Measurements from ENCODE around the gene TGFB1.
"Not testable (repeated sequence)": the region's sequence is repeated elsewhere in the genome, so short reads cannot be mapped to it uniquely, and the experiment has no call there.

Gene TGFB1

DNA sequence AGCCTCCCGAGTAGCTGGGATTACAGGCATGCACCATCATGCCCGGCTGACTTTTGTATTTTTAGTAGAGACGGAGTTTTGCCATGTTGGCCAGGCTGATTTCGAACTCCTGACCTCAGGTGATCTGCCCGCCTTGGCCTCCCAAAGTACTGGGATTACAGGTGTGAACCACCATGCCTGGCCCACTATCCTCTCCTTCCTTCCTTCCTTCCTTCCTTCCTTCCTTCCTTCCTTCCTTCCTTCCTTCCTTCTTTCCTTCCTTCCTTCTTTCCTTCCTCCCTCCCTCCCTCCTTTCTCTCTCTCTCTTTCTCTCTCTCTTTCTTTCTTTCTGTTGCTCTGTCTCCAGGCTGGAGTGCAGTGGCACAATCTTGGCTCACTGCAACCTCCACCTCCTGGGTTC lies 17.4 kb upstream of the TGFB1 start:
- in situ Hi-C loops (cut with MboI; ENCODE audit: low sequenced_read_pairs), result not testable (repeated sequence)

DNA sequence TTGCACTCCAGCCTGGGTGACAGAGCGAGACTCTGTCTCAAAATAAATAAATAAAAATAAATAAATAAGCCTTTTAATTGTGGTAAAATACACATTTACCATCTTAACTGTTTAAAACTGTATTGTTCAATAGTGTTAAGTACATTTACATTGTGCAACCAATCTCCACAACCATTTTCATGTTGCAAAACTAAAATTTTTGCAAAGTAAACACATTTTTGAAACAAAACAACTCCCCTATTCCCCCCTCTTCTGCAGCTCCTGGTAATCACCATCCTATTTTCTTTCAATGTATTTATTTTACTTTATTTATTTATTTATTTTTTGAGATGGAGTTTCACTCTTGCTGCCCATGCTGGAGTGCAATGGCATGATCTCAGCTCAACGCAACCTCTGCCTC lies 16.0 kb upstream of the TGFB1 start:
- in situ Hi-C loops (cut with MboI; ENCODE audit: low sequenced_read_pairs), result no loop called here

DNA sequence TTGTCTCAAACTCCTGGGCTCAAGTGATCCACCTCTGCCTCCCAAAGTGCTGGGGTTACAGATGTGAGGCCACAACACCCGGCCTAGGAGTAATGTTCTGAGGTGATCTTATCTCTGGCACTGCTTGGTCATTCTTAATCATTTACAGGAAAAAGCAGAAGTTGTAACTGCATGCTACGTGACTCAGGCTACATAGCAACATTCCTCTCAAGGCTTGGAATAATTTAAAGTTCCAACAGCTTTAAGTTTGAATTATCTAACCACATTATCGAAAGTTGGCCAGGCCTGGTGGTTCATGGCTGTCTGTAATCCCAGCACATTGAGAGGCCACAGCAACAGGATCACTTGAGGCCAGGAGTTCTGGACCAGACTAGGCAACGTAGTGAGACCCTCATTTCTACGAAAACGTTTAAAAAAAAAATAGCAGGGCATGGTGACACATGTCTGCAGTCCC lies 14.2 kb upstream of the TGFB1 start:
- in situ Hi-C loops (cut with MboI; ENCODE audit: low sequenced_read_pairs), result no loop called here

DNA sequence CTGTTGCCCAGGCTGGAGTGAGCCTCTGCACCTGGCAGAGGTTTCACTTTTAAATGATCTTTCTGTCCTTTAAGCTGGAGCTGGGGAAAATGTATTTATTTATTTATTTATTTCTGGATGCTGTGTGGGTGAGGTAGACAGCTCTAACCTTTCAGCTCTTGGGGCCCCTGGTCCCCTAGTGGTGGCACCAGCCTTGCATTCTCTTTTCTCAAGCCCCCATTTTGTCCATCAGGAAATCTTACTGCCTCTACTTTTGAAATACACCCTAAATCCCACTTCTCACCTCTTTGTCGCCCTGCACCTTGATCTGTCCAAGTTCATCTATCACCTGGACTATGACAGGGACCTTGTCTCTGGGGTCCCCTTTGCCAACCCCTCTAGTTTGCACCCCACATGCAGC lies 12.4 kb upstream of the TGFB1 start:
- in situ Hi-C loops (cut with MboI; ENCODE audit: low sequenced_read_pairs), result no loop called here

DNA sequence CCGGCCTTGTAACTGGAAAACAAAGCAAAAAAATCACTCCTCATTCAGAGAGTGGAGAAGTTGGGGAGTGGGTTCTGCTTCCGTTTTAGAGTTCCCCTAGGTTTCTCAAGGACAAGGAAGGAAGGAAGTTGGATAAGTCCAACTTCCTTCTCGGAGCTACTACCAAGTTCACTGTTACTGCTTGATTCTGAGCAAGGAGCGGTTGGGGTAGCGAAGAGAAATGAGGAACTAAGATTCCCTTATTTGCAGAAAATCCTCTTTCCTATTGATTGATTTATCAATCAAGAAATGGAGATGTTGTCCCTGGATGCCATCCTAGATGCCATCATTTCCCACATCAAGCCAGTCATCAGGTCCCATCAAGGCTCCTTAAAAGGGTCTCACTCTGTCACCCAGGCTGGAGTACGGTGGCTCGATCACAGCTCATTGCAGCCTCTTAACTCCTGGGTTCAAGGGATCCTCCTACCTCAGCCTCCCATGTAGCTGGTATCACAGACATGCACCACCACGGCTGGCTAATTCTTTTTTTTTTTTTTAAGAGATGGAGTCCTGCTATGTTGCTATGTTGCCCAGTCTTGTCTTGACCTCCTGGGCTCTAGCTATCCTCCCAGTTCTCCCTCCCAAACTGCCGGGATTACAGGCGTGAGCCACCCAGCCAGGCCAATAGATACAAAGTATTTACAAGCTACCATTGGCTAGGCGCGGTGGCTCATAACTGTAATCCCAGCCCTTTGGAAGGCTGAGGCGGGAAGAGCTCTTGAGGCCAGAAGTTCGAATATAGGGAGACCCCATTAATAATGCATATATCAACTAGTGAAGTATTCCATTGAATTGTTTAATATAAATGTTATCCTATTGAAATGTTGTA lies 11.0 kb upstream of the TGFB1 start:
- in situ Hi-C loops (cut with MboI; ENCODE audit: low sequenced_read_pairs), result no loop called here

DNA sequence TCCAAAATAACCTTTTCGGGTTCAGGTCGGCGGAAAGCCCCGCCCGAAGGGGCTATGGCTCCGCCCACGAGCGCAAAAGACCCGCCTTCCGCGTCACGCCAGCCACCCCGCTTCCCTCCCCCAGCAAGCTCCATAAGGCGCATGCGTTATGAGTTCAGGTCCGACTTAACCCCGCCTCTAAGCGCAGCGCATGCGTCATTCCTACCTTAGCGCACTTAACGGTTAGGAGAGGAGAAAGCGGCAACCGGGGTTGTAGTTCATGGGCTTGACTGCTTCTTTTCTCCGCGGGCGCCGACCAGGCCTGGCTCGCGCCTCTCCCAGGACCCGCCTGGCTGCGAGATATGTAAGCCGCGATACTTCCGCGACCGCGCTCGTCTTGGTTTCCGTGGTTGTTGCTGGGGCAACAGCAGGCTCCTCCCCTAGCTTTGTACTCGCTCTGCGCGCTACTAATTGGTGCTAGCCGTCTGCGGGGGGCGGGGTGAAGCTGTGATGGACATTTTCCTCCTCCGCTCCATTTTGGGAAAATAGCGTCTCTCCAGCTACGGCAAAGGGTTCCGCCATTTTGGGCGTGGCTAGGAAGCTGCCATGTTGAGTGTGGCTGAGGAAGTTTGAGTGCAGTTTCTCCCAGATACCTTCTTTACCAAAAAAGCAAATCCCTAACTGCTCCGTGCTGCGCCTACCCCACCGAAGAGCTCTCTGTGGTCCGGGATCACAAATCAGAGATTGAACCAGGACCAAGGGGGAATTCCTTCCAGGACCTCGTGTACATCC lies 10.2 kb upstream of the TGFB1 start, which contains the start of gene B9D2:
TSS of gene B9D2 (minus strand) at position 397 of the 771 bp plus-strand sequence. CDS start 630 bp downstream, outside the sequence.
- in situ Hi-C loops (cut with MboI; ENCODE audit: low sequenced_read_pairs), result no loop called here

DNA sequence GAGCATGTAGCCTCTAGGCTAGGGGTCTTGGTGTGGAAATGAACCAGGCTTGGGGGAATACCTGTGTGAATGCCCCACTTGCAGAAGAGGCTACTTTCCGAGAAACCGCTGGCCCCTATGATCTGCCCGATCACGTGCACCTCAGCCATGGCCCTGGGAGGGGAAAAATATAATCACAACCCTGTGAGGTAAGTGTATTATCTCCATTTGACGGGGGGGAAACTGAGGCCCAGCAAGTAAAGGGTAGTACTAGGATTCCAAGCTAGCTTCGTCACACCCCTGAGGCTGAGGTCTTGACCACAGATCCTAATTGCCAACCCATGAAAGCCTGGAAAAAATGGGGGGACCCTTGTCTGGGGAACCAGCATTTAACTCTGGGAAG lies 9.6 kb upstream of the TGFB1 start:
- in situ Hi-C loops (cut with MboI; ENCODE audit: low sequenced_read_pairs), result no loop called here

DNA sequence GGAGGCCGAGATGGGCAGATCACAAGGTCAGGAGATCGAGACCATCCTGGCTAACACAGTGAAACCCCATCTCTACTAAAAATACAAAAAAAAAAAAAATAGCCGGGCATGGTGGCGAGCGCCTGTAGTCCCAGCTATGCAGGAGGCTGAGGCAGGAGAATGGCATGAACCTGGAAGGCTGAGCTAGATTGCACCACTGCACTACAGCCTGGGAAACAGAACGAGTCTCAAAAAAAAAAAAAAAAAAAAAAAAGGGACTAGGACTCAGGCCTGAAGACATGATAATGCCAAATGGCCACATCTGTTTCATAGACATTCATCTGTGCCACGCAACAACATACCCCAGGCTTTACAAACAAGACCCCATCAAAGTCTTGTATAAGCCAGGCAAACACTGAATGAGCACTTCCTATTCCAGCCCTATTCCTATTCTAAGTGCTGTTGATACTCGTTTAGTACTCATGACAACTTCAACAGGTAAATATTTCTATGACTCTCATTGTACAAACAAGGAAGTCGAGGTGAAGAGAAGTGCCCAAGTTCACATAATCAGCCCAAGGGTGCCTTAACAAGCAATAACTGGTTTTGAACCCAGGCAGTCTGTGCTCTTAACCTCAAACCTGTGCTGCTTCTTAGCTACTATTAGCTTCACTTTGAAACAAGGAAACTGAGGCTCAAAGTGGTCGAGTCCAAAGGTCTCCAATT lies 8.6 kb upstream of the TGFB1 start:
- in situ Hi-C loops (cut with MboI; ENCODE audit: low sequenced_read_pairs), result no loop called here

DNA sequence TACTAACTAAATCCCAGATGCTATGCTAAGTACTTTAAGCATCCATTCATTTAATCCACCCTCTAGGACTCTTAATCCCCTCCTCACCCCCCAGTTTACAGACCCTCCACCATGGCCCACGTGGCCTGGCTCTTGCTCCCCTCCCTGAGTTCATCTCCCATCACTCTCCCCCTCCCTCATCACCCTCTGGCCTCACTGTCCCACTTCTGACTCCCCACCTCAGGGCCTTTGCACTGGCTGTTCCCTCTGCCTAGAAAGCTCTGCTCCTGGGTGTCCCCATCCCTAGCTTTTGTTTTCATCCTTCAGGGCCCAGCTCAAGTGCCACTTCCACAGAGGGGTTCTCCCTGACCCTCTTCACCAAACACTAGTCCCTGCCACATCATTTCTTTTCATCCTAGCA lies 6.0 kb upstream of the TGFB1 start:
- in situ Hi-C loops (cut with MboI; ENCODE audit: low sequenced_read_pairs), result no loop called here

DNA sequence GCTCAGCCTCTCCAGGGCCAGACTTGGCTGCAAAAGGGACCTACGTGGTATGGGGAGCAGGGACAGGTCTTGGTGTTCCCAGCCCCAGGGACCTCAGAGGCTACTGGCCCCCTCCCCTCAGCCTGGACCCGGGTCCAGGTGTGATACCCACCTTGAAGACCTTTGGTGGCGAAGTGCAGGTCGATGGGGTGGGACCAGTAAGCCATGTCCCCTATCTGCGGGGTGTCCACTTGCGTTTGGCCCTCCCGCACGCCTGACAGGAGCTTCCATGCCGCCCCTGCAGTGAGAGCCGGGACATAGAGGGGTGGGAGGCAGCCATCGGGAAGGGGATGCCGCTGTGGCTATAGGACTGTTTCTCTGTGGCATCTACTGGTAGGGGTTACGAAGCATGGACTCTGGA lies 4.0 kb upstream of the TGFB1 start:
- in situ Hi-C loops (cut with MboI; ENCODE audit: low sequenced_read_pairs), result no loop called here

DNA sequence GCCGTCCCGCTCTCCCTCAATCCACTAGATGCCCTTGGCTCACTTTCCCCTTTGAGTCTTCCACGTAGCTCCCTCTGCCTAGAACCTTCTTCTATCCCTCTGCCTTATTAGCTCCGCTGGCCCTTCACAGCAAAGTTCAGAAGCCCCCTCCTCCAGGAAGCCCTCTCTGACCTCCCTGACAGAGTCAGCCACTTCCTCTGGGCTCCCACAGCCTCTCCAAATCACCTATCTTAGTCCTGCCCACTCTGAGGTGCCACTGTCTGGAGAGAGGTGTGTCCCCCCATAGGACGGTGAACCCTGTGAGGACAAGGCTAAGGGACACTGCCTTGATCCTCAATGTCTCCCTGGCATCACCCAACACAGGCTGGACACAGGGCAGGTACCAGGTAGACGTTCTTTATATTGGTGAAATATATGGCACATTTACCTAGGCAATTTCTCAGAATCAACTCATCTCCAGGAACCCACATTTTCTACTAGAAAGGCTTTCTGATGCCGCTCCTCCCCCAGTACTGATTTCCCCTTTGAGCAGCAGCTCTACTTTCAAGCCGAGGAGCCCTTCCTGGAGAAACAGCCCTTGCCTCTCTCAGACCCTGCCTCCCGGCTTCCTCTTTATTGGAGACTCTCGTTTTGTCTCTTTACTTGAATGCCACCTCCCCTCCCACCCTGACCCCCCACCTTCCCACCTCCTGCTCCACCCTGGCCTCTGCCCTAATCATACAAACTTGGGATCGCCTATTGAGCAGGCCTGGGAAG lies 3.4 kb upstream of the TGFB1 start:
- in situ Hi-C loops (cut with MboI; ENCODE audit: low sequenced_read_pairs), result no loop called here

DNA sequence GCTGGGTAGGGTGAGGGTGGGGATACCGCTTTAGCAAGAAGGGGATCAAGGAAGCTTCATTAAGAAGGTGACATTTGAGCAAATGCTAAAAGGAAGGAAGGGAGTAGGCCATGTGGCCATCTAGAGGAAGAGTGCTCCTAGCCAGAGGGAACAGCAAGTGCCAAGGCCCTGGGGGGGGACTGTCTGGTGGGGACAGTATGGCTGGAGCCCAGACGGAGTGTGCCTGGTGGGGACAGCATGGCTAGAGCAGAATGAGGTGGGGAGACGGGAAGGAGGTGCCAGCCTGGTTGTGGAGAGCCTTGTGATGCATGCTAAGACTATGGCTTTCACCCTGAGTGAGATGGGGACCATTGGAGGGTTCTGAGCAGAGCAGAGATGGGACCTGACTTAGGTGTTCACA lies 2.1 kb upstream of the TGFB1 start:
- in situ Hi-C loops (cut with MboI; ENCODE audit: low sequenced_read_pairs), result no loop called here

DNA sequence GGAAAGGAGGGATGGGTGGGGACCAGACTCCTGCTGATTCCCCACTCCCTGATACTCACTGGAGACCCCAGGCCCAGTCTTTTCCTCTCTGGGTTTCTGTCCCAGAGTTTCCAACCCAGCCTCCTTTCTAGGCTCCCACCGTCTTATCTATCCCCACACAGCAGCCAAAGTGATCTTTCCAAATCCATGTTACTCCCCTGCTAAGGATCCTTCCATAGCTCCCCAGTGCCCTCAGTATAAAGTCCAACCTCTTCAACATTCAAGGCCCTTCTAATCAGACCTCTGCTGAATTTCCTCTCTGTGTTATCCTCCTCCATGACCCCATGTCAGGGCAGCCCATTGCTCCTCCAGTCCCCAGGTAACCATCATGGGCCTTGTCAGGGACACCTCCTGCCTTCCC lies 1.3 kb upstream of the TGFB1 start:
- in situ Hi-C loops (cut with MboI; ENCODE audit: low sequenced_read_pairs), result no loop called here

DNA sequence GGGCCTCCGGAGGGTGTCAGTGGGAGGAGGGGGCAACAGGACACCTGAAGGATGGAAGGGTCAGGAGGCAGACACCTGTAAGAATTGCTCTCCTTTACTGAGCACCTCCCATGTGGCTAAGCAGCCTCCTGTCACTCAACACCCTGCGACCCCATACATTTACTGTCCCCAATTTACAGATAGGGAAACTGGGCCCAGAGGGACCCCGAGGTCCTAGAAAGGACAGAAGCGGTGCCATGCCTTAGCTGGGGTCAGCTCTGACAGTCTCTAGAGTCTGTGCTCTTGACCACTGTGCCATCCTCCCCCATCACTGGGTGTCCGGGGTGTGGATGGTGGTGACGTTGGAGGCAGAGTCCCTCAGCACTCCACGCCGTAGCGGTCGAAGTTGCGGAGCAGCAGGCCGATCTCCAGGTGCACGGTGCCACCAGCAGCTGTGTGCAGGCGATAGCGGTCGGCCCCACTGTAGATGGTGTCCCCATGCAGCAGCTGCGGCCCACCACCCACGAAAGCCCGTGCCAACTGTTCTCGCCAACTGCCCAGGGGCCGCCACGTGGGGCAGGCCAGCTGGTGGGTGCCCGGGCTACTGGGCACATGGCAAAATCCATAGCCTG lies 726 bp upstream of the TGFB1 start:
- in situ Hi-C loops (cut with MboI; ENCODE audit: low sequenced_read_pairs), result no loop called here

DNA sequence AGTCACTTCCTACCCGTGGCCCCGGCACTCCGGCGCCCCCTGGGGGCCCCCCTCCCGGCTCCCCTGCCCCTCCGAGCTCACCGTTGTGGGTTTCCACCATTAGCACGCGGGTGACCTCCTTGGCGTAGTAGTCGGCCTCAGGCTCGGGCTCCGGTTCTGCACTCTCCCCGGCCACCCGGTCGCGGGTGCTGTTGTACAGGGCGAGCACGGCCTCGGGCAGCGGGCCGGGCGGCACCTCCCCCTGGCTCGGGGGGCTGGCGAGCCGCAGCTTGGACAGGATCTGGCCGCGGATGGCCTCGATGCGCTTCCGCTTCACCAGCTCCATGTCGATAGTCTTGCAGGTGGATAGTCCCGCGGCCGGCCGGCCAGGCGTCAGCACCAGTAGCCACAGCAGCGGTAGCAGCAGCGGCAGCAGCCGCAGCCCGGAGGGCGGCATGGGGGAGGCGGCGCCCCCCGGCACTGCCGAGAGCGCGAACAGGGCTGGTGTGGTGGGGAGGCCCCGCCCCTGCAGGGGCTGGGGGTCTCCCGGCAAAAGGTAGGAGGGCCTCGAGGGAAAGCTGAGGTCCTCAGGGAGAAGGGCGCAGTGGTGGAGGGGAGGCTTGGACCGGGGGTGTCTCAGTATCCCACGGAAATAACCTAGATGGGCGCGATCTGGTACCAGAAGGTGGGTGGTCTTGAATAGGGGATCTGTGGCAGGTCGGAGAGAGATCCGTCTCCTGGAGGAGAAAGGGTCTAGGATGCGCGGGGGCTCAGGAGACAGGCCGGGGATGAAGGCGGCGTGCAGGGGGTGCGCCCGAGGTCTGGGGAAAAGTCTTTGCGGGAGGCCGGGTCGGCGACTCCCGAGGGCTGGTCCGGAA lies 885 bp downstream of the TGFB1 start:
- in situ Hi-C loops (cut with MboI; ENCODE audit: low sequenced_read_pairs), result no loop called here

DNA sequence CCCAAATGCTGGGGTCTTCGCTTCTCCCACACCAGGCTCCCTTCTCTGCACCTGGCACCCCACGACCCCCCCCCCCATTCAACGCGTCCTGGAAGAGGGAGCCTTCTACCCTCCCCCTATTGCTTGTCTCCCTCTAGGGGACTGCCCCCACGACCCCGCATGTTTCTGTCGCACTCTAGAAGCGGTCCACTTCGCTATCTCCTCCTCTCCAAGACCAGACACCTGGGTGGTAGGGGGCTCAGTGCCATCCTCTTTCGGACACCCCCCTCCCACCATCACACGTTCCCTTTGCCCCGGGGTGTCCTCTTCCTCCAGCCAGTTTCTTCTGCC lies 1.5 kb downstream of the TGFB1 start:
- in situ Hi-C loops (cut with MboI; ENCODE audit: low sequenced_read_pairs), result no loop called here

DNA sequence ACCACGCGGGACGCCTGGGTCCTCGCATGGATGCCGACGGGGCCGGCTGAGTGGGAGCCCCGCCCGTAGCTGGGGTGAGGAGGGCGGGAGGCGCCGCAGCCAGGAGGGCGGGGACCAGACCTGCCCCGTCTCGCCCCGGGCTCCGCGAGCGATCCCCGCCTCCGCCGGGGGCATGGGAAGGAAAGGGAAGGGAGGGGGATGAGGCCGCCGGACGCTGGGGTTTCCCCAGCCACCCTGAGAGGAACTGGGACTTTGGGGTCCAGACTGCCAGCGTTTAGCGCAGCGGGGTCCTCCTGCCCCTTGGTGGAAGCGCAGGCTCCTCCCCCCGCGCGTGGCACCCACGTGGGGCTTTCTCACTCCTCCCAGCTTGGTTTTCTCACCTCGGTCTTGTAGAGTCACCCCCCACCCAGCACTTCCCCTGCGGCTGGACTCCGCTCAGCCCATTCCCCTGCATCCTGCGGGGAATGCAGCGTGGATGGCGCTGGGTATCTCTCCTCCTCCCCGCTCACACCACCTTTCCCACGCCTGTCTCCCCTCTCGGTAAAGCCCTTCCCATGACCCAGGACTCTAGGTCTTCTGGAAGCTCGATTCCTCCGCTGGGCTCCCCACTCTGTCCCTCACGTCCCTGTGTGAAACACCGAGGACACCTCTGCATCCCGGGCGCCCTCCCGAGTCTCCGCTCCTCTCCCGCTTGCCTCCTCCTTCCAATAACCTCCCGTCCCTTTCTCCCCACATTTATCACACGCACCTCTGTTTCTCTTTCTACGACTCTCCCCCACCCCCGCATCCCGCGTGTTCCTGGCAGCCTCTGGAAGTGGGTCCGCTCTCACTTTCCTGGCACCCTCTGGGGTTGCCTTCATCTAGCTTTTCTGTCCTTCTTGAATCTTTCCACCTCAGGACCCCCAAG lies 2.1 kb downstream of the TGFB1 start:
- in situ Hi-C loops (cut with MboI; ENCODE audit: low sequenced_read_pairs), result no loop called here

DNA sequence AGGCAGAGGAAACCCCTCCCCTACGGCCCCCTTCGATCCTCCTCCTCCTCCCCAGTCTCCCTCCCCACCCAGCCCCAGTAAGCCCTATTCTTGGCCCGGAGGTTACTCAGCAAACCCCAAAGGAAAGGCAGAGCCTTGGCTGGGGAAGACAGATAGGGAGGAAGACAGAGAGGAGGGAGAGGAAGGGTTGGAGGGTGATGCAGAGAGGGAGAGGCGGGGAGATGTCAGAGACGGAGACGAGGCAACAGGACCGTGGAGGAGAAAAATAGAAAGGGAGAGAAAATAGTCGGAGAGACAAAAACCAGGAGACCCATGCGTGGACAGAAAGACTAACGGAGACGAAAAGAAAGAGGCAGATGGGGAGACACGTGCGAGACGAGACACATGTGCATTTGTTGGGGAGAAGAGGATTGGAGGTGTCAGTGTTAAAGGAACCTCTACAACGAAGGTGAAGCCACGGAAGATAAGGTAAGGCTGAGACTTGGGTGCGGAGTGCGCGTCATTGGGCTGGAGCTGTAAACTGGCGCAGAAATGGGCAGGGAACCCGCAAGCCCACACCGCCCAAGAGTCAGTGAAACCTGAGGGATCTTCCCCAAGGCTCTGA lies 2.9 kb downstream of the TGFB1 start:
- in situ Hi-C loops (cut with MboI; ENCODE audit: low sequenced_read_pairs), result no loop called here
